Measurements from ENCODE around the gene GMNC.

DNA sequence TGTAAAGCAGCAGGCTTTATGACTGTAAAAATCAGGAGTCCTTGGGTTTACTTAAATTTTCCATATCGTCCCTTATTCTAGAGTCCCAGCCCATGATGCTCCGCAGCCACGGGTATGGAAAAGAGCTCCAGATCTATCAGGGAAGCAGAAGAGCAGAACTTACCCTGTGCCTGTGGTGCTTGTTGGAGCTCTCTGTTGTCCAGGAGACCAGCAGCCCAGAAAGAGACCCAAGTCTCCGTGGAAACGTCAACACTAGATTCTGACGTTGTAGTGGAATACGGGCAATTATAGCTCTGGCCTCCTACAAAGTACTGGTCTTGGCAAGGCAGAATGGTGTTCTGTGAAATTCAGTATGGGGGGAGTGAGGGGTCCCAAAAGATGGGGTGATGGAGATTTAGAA is 2.0 kb downstream of the GMNC start:
- TF ChIP-seq, protein P1, sequence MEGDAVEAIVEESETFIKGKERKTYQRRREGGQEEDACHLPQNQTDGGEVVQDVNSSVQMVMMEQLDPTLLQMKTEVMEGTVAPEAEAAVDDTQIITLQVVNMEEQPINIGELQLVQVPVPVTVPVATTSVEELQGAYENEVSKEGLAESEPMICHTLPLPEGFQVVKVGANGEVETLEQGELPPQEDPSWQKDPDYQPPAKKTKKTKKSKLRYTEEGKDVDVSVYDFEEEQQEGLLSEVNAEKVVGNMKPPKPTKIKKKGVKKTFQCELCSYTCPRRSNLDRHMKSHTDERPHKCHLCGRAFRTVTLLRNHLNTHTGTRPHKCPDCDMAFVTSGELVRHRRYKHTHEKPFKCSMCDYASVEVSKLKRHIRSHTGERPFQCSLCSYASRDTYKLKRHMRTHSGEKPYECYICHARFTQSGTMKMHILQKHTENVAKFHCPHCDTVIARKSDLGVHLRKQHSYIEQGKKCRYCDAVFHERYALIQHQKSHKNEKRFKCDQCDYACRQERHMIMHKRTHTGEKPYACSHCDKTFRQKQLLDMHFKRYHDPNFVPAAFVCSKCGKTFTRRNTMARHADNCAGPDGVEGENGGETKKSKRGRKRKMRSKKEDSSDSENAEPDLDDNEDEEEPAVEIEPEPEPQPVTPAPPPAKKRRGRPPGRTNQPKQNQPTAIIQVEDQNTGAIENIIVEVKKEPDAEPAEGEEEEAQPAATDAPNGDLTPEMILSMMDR (conservative IDR thresholded peaks at IDR 0.05 in 1 of 2, IDR thresholded peaks at IDR 0.05 in 1 of 2; ENCODE audit: low read depth in 1 of 2, low read length in 2 of 2): no peak
- TF ChIP-seq EZH2 (IDR thresholded peaks at IDR 0.05; ENCODE audit: low read length, missing control alignments): no peak
